Thyroid gland (tissue), 4 donors: ENCODE results near the gene FASN.

Experiments used
- POLR2A ChIP-seq, 2 donors: fragments of 450-650 bp; IDR thresholded peaks; one replicate each; pipeline ENCODE4 v1.6.1; 2017; ENCODE audit warnings: antibody characterized with exemption in 2 of 2, mild to moderate bottlenecking in 2 of 2, moderate library complexity in 1 of 2
- TF ChIP-seq, protein P1 (sequence below), 6 experiments: fragments of 200-600 bp in 3 of 6; fragments of 450-650 bp in 3 of 6; sonication (generic) in 3 of 6; IDR thresholded peaks; one replicate each; pipeline ENCODE4 v1.5.1; 2016 to 2019; ENCODE audit warnings: antibody characterized with exemption in 6 of 6, mild to moderate bottlenecking in 2 of 6, inconsistent platforms in 1 of 6, moderate library complexity in 1 of 6

DNA sequence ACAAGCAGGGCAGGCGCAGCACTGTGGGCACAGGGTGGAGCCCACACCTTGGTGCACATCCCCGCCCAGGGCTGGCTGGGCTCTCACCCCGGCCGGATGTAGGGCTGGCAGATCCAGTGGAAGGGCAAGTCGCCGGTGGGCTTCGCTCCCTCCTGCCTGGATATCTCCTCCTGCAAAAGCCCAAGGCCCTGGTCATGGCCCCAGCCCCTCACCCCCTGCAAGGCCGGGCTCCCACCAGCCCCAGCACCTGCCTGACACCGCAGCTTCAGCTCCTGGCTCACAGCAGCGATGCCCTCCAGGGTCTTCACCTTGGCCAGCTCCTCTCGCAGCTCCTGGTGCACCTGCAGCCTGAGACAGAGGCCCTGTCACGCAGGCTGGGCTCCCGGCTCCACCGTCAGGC lies 37.4 kb downstream of the FASN start:
- no peak for TF ChIP-seq POLR2A (IDR thresholded peaks at IDR 0.05)
- TF ChIP-seq, protein P1, sequence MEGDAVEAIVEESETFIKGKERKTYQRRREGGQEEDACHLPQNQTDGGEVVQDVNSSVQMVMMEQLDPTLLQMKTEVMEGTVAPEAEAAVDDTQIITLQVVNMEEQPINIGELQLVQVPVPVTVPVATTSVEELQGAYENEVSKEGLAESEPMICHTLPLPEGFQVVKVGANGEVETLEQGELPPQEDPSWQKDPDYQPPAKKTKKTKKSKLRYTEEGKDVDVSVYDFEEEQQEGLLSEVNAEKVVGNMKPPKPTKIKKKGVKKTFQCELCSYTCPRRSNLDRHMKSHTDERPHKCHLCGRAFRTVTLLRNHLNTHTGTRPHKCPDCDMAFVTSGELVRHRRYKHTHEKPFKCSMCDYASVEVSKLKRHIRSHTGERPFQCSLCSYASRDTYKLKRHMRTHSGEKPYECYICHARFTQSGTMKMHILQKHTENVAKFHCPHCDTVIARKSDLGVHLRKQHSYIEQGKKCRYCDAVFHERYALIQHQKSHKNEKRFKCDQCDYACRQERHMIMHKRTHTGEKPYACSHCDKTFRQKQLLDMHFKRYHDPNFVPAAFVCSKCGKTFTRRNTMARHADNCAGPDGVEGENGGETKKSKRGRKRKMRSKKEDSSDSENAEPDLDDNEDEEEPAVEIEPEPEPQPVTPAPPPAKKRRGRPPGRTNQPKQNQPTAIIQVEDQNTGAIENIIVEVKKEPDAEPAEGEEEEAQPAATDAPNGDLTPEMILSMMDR (IDR thresholded peaks at IDR 0.05) = no peak
